GM21786 (cell line): Measurements from ENCODE around the gene MYH10.
"Not testable (repeated sequence)": the region's sequence is repeated elsewhere in the genome, so short reads cannot be mapped to it uniquely, and the experiment has no call there.

ENCODE experiments used
- ATAC-seq: cut with Tn5 transposase; IDR thresholded peaks from one replicate; pipeline ENCODE4 v1.9.1; 2021; ENCODE audit not compliant: unreplicated experiment

Gene MYH10

GRCh38 chr17:8557176-8557806 is 73.2 kb downstream of the MYH10 start:
- no peak for ATAC-seq

- no peak for ATAC-seq
Measured at GRCh38 chr17:8556074-8556473, 74.5 kb downstream of the MYH10 start.

- ATAC-seq: no peak
Measured at GRCh38 chr17:8555062-8555461, 75.5 kb downstream of the MYH10 start.

GRCh38 chr17:8552577-8553320 is 77.8 kb downstream of the MYH10 start:
- ATAC-seq: no peak

- ATAC-seq: no peak
Measured at GRCh38 chr17:8542599-8543502, 87.7 kb downstream of the MYH10 start.

GRCh38 chr17:8539976-8540375 is 90.5 kb downstream of the MYH10 start:
- not testable (repeated sequence) for ATAC-seq

GRCh38 chr17:8537734-8538133 is 92.8 kb downstream of the MYH10 start:
- ATAC-seq: no peak

GRCh38 chr17:8534498-8535188 is 95.9 kb downstream of the MYH10 start:
- no peak for ATAC-seq

- no peak for ATAC-seq
Measured at GRCh38 chr17:8532021-8532420, 98.5 kb downstream of the MYH10 start.

- ATAC-seq: no peak
Measured at GRCh38 chr17:8522577-8522976, 107.9 kb downstream of the MYH10 start.

GRCh38 chr17:8520981-8521380 is 109.5 kb downstream of the MYH10 start:
- no peak for ATAC-seq

- ATAC-seq: no peak
Measured at GRCh38 chr17:8518850-8519249, 111.7 kb downstream of the MYH10 start.

- no peak for ATAC-seq
Measured at GRCh38 chr17:8518326-8518725, 112.2 kb downstream of the MYH10 start.

- no peak for ATAC-seq
Measured at GRCh38 chr17:8514801-8515200, 115.7 kb downstream of the MYH10 start.

GRCh38 chr17:8506145-8506544 is 124.4 kb downstream of the MYH10 start:
- no peak for ATAC-seq

- no peak for ATAC-seq
Measured at GRCh38 chr17:8504460-8505207, 125.9 kb downstream of the MYH10 start.

GRCh38 chr17:8503807-8504206 is 126.7 kb downstream of the MYH10 start:
- no peak for ATAC-seq

GRCh38 chr17:8503368-8503767 is 127.2 kb downstream of the MYH10 start:
- no peak for ATAC-seq

GRCh38 chr17:8502126-8502525 is 128.4 kb downstream of the MYH10 start:
- ATAC-seq: no peak

GRCh38 chr17:8500609-8501008 is 129.9 kb downstream of the MYH10 start:
- ATAC-seq: no peak
